ENCODE measurements around the gene DTYMK.

GRCh38 chr2:241655516-241656189, 31.0 kb downstream of the DTYMK start:
- TF ChIP-seq EZH2 (IDR thresholded peaks at IDR 0.05; ENCODE audit: borderline replicate concordance, low read length) = no peak
- TF ChIP-seq, protein P1, sequence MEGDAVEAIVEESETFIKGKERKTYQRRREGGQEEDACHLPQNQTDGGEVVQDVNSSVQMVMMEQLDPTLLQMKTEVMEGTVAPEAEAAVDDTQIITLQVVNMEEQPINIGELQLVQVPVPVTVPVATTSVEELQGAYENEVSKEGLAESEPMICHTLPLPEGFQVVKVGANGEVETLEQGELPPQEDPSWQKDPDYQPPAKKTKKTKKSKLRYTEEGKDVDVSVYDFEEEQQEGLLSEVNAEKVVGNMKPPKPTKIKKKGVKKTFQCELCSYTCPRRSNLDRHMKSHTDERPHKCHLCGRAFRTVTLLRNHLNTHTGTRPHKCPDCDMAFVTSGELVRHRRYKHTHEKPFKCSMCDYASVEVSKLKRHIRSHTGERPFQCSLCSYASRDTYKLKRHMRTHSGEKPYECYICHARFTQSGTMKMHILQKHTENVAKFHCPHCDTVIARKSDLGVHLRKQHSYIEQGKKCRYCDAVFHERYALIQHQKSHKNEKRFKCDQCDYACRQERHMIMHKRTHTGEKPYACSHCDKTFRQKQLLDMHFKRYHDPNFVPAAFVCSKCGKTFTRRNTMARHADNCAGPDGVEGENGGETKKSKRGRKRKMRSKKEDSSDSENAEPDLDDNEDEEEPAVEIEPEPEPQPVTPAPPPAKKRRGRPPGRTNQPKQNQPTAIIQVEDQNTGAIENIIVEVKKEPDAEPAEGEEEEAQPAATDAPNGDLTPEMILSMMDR (IDR thresholded peaks at IDR 0.05; ENCODE audit: low read length) = no peak
